Subcutaneous adipose tissue (tissue), 4 donors: ENCODE data around the gene HRCT1. TPM values are rescaled to one million over a fixed set of nuclear protein-coding genes. Genes with fewer than 3 reads are reported as not detected.

Source experiments
- CTCF ChIP-seq: fragments of 450-650 bp; IDR thresholded peaks from one replicate; pipeline ENCODE4 v1.5.1; 2016; ENCODE audit warnings: low read depth, mild to moderate bottlenecking, control low read depth, antibody characterized with exemption, moderate library complexity
- total RNA-seq, 4 donors: library from RNA; depleted of rRNA; stranded (reverse); fragments of >200 nt; gene quantifications; one replicate each; pipeline ENCODE4 v1.1.0, GENCODE V29; 2016

The HRCT1 gene
- total RNA-seq, 4 donors from 2014 or later: 9.5 to 24.4 (median 16.6) TPM

GRCh38 chr9:35923927-35924763, 18.1 kb downstream of the HRCT1 start:
- TF ChIP-seq CTCF: no peak

- TF ChIP-seq CTCF: no peak
Observed at GRCh38 chr9:35928591-35929452, 22.8 kb downstream of the HRCT1 start.

GRCh38 chr9:35929453-35929718, 23.4 kb downstream of the HRCT1 start:
- TF ChIP-seq CTCF: no peak

GRCh38 chr9:35930521-35930920, 24.5 kb downstream of the HRCT1 start:
- no peak for TF ChIP-seq CTCF

- no peak for TF ChIP-seq CTCF
Observed at GRCh38 chr9:35930989-35931388, 25.0 kb downstream of the HRCT1 start.

- no peak for TF ChIP-seq CTCF
Observed at GRCh38 chr9:35932735-35933134, 26.7 kb downstream of the HRCT1 start.

- no peak for TF ChIP-seq CTCF
Observed at GRCh38 chr9:35933550-35934067, 27.6 kb downstream of the HRCT1 start.
